GM12873 (cell line): ENCODE data around the gene THSD4.

Source experiments
- CTCF ChIP-seq: IDR thresholded peaks from 2 replicates; pipeline ENCODE4 v1.5.1; 2012; ENCODE audit warnings: low read depth, mild to moderate bottlenecking, moderate library complexity, low read length, control low read depth; ENCODE audit not compliant: insufficient read depth; ENCODE audit errors: missing control alignments

The THSD4 gene

DNA sequence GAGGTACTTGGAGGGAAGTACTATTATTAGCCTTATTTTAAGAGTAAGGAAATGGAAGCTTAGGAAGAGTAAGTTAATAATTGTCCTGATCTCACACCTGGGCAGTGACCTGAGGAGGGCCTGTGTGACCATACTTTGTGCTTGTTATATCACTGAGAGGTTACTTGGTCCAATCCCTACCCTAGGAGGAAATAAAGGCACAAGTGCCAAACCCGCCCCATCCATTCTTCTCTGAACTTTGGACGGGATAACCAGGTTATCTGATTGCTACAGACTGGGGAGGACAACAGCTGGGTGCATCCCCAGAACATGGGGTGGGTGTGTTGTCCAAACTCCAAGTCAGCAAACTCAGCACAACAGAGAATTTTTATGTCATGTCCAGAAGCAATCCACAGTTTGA, 617.4 kb downstream of the THSD4 start:
- no peak for TF ChIP-seq CTCF

DNA sequence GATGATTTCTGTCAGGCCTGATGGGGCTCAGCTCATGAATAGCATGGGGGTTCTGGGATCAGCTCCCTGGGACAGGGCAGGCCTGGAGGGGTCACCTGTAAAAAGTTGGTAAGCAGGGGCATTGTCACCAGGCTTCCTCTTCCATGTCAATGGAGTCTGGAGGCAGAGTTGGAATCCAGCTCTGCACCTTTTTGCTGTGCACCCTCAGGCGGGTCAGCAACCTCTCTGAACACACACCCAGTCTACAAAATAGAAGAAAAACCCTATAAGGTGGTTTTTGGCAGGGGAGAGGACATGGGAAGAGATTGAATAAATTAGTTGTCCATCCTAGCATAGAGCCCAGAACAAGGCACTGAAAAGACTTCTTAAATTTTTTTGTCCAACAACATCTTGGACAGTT, 617.9 kb downstream of the THSD4 start:
- TF ChIP-seq CTCF = no peak

GRCh38 chr15:71734709-71735384, 619.6 kb downstream of the THSD4 start:
- no peak for TF ChIP-seq CTCF

DNA sequence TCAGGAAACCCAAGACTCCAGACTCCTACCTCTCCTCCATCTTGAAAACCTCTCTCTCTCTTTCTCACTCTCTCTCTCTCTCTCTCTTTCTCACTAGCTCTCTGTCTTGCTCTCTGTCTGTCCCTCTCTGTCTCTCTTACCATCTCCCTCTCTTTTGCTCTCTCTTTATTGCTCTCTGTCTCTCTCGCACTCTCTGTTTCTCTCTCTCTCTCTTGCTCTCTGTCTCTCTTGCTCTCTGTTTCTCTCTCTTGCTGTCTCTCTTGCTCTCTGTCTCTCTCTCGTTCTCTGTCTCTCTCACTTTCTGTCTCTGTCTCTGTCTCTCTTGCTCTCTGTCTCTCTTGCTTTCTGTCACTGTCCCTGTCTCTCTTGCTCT, 620.1 kb downstream of the THSD4 start:
- no peak for TF ChIP-seq CTCF

- TF ChIP-seq CTCF = no peak
Observed at GRCh38 chr15:71736286-71736947, 621.1 kb downstream of the THSD4 start.

DNA sequence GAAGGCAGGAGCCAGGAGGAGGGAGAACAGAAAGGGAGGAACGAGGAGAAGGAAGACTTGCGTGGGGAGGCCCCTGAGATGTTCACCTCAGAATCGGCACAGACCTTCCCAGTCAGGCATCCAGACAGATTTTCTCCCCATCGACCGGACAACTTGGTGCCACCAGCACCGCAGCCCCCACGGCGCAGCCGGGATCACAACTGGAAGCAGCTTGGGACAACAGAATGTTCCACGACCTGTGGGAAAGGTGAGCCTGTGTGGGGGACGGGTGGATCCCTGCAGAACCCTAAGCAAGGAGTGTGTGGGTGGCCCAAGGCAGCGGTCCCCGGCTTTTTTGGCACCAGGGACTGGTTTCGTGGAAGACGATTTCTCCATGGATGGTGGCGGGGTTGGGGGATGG, 622.5 kb downstream of the THSD4 start:
- TF ChIP-seq CTCF = no peak

DNA sequence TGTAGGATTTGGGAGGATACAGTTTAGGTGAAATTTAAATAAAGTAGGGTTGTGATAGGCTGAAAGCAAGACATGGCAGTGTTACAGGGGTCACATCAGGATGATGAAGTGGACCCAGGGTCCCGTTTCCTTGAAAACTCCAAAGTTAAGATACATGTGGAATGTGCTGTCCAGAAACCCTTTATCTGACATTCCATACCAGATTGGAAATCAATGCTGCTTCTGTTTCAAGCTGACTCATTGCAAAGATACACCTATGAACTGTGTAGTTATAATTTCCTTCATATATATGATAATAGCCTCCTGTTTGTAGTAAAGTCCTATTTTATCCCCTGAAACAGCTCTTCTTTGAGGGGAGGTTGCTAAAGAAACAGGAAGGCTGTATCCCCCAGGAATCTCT, 624.1 kb downstream of the THSD4 start:
- no peak for TF ChIP-seq CTCF
